ENCODE data around the gene CFAP100.
A peak's percentile ranks its signal among the peaks of the same experiment; 100 is the strongest.

CFAP100 gene

GRCh38 chr3:126406389-126407296 is 11.9 kb downstream of the CFAP100 start:
- DNase-seq: no peak

- DNase-seq: no peak
These were observed 12.8 kb downstream of the CFAP100 start for GRCh38 chr3:126407412-126408044.

GRCh38 chr3:126408099-126408498 is 13.4 kb downstream of the CFAP100 start:
- no peak for DNase-seq

GRCh38 chr3:126412841-126413692 is 18.4 kb downstream of the CFAP100 start:
- no peak for DNase-seq

GRCh38 chr3:126413693-126414080 is 19.0 kb downstream of the CFAP100 start:
- DNase-seq: no peak

- DNase-seq: no peak
These were observed 19.7 kb downstream of the CFAP100 start for GRCh38 chr3:126414406-126414805.

GRCh38 chr3:126414961-126415660 is 20.4 kb downstream of the CFAP100 start:
- DNase-seq: no peak

GRCh38 chr3:126415661-126416591 is 21.2 kb downstream of the CFAP100 start:
- no peak for DNase-seq

GRCh38 chr3:126416943-126417342 is 22.2 kb downstream of the CFAP100 start:
- DNase-seq: no peak

- no peak for DNase-seq
These were observed 22.8 kb downstream of the CFAP100 start for GRCh38 chr3:126417515-126417914.

- no peak for DNase-seq
These were observed 23.3 kb downstream of the CFAP100 start for GRCh38 chr3:126417981-126418530.

- DNase-seq: no peak
These were observed 24.0 kb downstream of the CFAP100 start for GRCh38 chr3:126418661-126419131.

- no peak for DNase-seq
These were observed 24.5 kb downstream of the CFAP100 start for GRCh38 chr3:126419151-126419703.

GRCh38 chr3:126419886-126420786 is 25.4 kb downstream of the CFAP100 start:
- peak; percentile 17 for DNase-seq

GRCh38 chr3:126421573-126422119 is 26.9 kb downstream of the CFAP100 start:
- no peak for DNase-seq

- DNase-seq: no peak
These were observed 27.4 kb downstream of the CFAP100 start for GRCh38 chr3:126422121-126422520.

GRCh38 chr3:126422571-126423091 is 27.9 kb downstream of the CFAP100 start:
- DNase-seq: no peak

- no peak for DNase-seq
These were observed 28.7 kb downstream of the CFAP100 start for GRCh38 chr3:126423191-126424038.
